ENCODE data around the gene MYO1F.

DNA sequence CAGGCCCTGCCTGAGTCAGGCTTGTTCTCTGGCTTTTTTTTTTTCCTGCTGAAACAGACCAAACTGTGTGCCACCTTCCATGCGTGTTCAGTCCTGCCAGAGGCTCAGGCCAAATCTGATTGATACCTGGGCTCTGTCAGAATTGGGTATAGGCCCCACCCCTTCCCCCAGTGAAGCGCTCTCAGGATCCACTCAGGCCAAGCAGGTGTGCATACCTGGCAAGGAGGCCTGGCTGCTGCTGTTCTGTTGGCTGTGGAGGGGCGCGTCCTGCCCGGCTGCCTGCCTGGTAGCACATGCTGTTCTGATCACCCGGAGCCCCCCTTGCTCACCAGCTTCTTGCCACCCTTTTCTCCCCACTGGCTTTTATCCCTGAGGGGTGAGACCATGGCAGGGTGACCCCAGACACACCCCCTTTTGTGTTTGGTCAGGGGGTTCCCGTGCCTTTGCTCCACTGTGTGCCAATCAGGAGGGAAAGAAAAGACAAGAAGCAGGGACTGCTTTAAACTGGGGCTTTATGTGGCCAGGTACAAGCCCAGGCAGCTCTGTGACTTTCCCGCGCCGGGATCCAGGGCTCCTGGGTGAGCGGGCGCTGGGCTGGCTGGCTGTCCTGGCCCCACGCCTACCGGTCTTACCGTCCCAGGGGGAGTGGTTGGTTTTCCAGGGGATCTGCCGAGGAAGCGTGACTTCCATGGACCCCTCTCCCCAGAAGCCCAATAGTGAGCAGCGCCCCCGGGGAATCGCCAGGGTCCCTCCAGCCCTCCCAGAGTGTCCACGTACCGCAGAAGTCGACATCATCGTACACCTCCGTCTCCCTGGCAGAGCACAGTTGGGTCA lies 87.5 kb downstream of the MYO1F start:
- TF ChIP-seq, protein P1, sequence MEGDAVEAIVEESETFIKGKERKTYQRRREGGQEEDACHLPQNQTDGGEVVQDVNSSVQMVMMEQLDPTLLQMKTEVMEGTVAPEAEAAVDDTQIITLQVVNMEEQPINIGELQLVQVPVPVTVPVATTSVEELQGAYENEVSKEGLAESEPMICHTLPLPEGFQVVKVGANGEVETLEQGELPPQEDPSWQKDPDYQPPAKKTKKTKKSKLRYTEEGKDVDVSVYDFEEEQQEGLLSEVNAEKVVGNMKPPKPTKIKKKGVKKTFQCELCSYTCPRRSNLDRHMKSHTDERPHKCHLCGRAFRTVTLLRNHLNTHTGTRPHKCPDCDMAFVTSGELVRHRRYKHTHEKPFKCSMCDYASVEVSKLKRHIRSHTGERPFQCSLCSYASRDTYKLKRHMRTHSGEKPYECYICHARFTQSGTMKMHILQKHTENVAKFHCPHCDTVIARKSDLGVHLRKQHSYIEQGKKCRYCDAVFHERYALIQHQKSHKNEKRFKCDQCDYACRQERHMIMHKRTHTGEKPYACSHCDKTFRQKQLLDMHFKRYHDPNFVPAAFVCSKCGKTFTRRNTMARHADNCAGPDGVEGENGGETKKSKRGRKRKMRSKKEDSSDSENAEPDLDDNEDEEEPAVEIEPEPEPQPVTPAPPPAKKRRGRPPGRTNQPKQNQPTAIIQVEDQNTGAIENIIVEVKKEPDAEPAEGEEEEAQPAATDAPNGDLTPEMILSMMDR (IDR thresholded peaks at IDR 0.05): no peak
- no peak for TF ChIP-seq POLR2A (IDR thresholded peaks at IDR 0.05)
